GM18502 (cell line): ENCODE results near the gene KLHL1.
"Not testable (repeated sequence)": the region's sequence is repeated elsewhere in the genome, so short reads cannot be mapped to it uniquely, and the experiment has no call there.

Experiments
- ATAC-seq: cut with Tn5 transposase; IDR thresholded peaks from one replicate; pipeline ENCODE4 v1.9.1; 2021; ENCODE audit warnings: mild to moderate bottlenecking; ENCODE audit not compliant: unreplicated experiment, poor library complexity

KLHL1 gene

DNA sequence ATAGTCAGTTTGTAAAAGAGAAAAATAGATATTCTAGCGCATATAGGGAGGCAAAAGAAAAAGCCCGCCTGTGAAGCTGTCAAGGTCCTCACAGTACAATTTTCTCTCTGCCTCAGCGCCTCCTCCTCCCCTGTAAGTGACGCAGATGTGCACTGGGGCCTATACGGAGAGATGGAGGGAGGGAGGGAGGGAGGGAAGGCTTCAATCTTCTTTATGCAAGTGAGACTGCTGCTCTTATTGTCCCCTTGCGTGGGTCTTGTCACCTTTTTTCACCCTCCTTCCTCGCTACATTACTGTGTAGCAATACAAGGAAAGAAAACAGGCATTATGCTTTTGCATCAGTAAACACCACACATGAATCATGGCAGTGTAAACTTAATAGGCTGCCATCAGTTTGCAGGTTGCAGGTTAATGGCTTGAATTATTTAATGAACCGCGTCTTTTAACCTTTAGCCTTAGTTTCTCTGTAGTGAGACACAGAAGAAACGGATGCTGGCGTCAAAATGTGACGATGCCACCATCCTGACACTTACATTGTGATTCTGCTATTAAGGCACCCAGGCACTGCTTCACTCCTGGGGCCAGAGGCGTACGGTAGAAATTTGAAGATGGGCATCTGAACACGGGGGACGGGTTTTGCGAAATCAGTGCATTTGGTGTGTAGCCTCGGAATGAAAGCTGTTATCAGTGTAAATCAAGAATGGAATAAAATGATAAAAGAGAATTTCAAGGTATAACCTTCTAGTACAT, at the start of gene KLHL1:
Gene KLHL1 (minus strand): TSS at position 97 of the 750 bp plus-strand sequence. CDS start 753 bp downstream, outside the sequence.
- no peak for ATAC-seq

GRCh38 chr13:70142658-70143057, 34.4 kb upstream of the KLHL1 start:
- not testable (repeated sequence) for ATAC-seq

DNA sequence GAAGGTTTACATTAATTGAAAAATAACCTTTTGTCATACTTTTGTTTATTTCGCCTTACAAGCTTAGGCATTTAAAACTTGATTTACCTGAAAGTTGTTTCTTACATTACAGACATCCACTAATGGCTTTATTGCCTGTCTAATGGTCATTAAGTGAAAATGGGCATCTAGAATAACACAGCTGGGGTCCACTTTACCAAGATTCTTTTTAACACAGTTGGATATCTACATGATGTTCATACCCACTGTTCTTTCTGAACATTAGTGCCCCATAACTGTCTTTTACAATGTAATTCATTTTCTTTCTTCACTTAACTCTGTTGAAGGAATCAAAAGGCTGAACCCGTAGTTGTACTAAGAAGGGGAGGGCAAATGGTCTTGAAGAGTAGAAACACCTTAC, 19.8 kb upstream of the KLHL1 start:
- no peak for ATAC-seq

DNA sequence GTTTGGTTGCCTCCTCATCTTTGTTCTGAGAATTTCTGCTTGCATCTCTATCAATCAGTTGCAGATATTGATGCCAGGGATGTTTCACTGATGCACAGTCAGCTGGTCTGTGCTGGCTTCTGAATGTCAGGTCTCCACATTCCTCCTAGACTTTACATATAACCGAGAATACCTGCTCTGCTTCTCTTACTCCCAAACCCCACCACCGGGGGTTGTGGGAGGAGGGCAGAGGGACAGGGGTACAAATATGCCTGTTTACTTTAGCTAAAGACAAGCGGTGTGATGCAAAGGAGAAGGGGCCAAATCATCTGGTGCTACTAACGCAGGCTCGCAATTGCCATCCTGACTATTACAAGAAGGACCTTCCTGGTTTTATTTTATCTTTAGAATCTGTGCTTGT, 17.4 kb upstream of the KLHL1 start:
- no peak for ATAC-seq

DNA sequence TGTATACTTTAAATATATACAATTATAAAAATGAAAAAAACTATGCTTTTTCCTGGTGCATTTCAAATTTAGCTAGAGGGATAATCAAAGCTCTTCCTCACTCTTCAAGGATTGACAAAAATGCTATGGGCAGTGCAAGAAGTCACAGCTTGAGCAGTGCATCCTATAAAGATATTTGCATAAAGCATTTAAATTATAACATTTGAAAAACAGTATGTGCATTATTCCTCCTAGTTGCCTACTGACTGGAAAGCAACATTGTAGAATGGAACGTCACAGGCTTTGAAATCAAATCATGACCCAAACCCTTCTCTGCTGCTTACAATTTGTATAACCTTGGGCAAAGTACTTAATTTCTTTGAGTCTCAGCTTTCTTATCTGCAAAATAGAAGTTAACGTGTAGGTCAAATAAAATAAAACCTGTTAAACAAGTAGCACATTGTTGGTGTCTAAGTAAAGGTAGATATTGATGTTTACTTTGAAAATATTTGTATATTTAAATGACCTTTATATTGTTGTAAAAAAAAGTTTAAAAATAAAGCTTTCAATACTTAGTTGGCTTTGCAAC, 9.2 kb upstream of the KLHL1 start:
- no peak for ATAC-seq

- no peak for ATAC-seq
These were observed 562 bp downstream of the KLHL1 start, which contains the start of gene ATXN8OS for GRCh38 chr13:70107498-70108281. TSS of gene ATXN8OS (plus strand) at chr13:70107826.

DNA sequence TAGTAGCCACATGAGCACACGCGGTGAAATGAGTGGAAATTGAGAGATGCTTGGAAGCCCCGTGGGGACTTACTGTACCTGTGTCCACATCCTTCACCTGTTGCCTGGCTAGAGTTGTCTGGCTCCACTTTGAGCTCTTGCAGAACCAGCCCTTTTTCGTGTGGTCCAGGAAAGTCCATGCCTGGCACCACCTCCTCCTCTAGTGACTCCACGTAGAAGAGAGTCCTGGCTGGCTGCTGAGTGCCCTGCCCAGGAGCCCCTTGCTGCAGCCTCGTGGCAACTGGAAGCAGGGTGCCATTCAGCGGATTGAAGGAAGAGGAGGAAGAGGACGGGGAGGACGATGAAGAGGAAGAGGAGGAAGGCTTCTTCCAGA, 1.1 kb downstream of the KLHL1 start:
- ATAC-seq = no peak

DNA sequence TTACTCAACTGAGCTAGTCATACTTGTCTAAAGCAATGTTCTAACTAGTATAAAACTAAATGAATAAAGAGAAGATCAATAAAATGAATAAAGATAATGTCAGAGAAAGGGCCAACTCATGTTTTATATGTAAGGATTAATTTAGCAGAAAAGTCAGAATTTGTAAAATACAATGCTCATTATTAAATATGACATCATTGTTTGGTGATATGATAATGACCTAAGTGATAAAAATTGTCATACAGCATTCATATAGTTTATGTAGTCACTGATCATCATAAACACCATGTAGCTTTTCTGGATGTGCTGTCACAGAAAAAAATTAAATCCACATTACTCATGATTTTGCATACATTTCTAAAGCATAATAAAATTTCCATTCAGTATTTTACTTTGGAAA, 3.8 kb downstream of the KLHL1 start:
- no peak for ATAC-seq

GRCh38 chr13:70098669-70099068, 9.6 kb downstream of the KLHL1 start:
- ATAC-seq = no peak

GRCh38 chr13:70090036-70090723, 18.1 kb downstream of the KLHL1 start:
- no peak for ATAC-seq

GRCh38 chr13:70088926-70089325, 19.3 kb downstream of the KLHL1 start:
- ATAC-seq = no peak

DNA sequence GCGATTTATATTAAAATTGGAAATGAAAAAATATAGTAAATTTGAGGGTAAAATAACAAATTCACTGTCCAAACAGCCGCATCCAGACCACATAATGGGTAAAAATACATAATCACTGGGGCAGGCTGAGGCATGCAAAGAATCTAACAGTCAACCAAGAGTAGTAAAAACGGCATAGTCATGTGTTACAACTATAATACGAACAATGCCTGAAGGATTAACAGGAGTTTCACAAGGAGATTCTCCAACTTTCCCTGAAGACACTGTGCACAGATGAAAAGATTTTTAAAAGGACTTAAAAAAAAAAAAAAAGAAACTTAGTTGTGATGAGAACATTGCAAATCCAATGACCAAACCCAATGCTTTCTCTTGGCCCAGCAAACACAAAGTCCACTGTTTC, 21.0 kb downstream of the KLHL1 start:
- ATAC-seq = no peak

GRCh38 chr13:70080012-70080411, 28.2 kb downstream of the KLHL1 start:
- ATAC-seq = no peak

- ATAC-seq = no peak
These were observed 53.7 kb downstream of the KLHL1 start for GRCh38 chr13:70054572-70054971.

DNA sequence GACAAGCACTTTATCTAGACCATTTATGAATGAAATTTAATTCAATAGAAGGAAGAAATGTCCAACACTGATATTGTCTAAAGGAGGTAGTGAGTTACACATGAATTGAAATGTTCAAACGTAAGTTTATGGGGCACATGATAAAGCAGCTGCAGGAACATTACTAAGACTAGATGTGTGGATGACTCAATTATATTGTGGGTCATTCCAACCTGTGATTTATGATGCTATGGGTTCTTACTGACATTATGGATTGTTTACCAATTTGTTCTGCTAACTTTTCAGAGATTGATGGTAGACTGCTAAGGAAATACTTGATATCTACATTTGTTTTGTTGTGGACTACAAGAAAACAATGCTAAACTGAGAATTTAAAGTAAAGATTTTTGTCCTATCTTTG, 56.7 kb downstream of the KLHL1 start:
- ATAC-seq = no peak

DNA sequence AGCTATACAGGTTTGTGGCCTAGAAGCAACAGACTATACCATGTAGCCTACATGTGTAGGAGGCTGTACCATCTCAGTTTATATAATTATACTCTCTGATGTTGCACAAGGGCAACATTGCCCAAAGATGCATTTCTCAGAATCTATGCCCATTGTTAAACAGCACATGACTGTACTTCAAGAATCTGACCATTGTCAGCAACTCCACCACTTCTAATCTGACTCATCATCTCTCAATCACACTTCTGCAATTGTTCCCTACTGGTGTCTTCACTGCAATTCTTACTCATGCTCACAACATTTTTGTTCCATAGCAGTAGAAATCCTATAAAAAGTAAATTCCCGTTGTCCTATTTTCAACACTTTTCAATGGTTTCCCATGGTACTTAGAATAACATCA, 64.6 kb downstream of the KLHL1 start:
- peak; percentile 76 for ATAC-seq

DNA sequence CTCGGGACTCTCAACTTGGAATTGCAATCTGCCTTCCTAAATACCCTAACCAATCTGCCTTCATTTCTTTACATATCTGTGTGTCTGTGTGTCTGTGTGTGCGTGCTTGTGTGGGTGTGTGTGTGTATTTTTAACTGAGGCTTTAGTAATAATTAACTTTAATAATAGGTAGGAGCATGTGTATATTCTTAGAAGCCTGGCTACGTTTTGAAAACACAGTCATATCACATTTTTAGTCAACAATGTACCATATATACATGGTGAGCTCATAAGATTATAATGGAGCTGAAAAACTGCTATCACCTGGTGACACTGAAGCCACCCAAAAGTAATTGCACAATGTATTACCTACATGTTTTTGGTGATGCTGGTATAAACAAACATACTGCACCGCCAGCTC, 66.1 kb downstream of the KLHL1 start:
- ATAC-seq = no peak

GRCh38 chr13:70034286-70034685, 74.0 kb downstream of the KLHL1 start:
- no peak for ATAC-seq

DNA sequence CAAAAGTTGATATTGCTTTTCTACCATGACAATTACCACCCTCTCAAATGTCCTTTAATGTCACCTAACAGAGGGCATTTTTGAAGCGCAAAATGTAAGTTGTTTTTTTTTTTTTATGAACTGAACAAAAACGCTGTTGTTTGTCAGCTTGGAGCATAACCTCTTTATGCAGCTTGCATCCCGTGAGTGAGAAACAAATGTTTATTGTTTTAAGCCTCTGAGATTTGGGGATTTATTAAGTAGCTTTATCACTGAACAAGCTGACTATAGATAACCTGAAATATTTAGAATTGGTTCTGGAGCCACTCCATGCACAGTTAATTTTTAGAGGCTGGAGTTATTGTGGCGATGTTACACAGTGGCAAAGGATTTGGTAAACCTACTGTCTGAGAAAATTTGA, 80.7 kb downstream of the KLHL1 start:
- no peak for ATAC-seq

DNA sequence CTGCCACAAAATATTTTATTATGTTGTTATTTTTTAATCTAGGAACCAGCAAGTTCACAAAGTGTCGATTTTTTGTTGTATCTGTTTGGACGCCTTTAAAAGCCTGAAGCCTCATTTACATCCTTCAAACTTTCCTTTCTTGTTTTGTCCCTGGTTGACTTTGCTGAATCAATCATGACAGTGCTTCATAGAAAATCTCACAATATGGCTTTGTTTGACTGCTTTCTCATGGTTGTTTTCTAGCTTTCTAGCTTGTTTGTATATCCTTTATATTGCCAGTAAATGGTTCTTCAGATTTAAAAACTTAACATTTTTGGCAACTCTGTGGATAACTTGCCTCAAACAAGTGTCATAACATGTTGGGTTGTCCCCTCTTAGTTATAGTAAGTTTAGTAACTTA, 84.7 kb downstream of the KLHL1 start:
- ATAC-seq = no peak

GRCh38 chr13:70022646-70023045, 85.6 kb downstream of the KLHL1 start:
- no peak for ATAC-seq
